Upper lobe of left lung (tissue), 4 donors: Measurements from ENCODE around the gene ADCY9.

Experiments
- CTCF ChIP-seq, 6 experiments: fragments of 450-650 bp in 4 of 6; fragments of 200-600 bp in 2 of 6; sonication (generic) in 2 of 6; IDR thresholded peaks; one replicate each; pipeline ENCODE4 v1.5.1; 2016 to 2019; ENCODE audit warnings: antibody characterized with exemption in 6 of 6
- EP300 ChIP-seq, 4 donors: sonication (generic); formaldehyde crosslinking; IDR thresholded peaks; one replicate each; pipeline ENCODE4 v1.5.1; 2017; ENCODE audit warnings: antibody characterized with exemption in 4 of 4, control low read depth in 2 of 4
- POLR2A ChIP-seq, 4 donors: fragments of 450-650 bp; IDR thresholded peaks; one replicate each; pipeline ENCODE4 v1.5.1; 2016 to 2017; ENCODE audit warnings: antibody characterized with exemption in 4 of 4, mild to moderate bottlenecking in 2 of 4
- POLR2AphosphoS5 ChIP-seq, 2 donors: sonication (generic); formaldehyde crosslinking; IDR thresholded peaks; one replicate each; pipeline ENCODE4 v1.5.1; 2017; ENCODE audit warnings: antibody characterized with exemption in 2 of 2

GRCh38 chr16:3937066-3937875 lies 179.0 kb downstream of the ADCY9 start:
- TF ChIP-seq POLR2A (IDR thresholded peaks at IDR 0.05) (no peak), POLR2AphosphoS5 (IDR thresholded peaks at IDR 0.05) (no peak), CTCF (IDR thresholded peaks at IDR 0.05) (no peak), EP300 (IDR thresholded peaks at IDR 0.05) (no peak)
